Breast epithelium (tissue), 4 donors: ENCODE data around the gene LYSMD3. TPM values are rescaled to one million over a fixed set of nuclear protein-coding genes. Genes with fewer than 3 reads are reported as not detected.

Experiments
- DNase-seq, 2 donors: peaks; one replicate each; pipeline ENCODE4 v3.0.0-alpha.2; 2019; ENCODE audit warnings: low spot score in 2 of 2
- H3K27ac ChIP-seq, 2 donors: fragments of 200-600 bp; sonication (generic) in 1 of 2; one replicate each; pipeline ENCODE4 v1.5.1; 2016 to 2019; ENCODE audit warnings: mild to moderate bottlenecking in 1 of 2
- H3K27me3 ChIP-seq, 2 donors: fragments of 200-600 bp; sonication (generic) in 1 of 2; one replicate each; pipeline versions ENCODE4 v1.5.1 to v1.6.0; 2017 to 2019; ENCODE audit warnings: control low read depth in 1 of 2, mild to moderate bottlenecking in 1 of 2
- H3K36me3 ChIP-seq: fragments of 200-600 bp; one replicate; pipeline ENCODE4 v1.5.1; 2019
- H3K4me1 ChIP-seq, 2 donors: fragments of 200-600 bp; sonication (generic); one replicate each; pipeline ENCODE4 v1.5.1; 2016 to 2019; ENCODE audit warnings: control low read depth in 1 of 2
- H3K4me3 ChIP-seq, 3 donors: fragments of 200-600 bp; sonication (generic); 1 replicate in 2 of 3; 2 replicates in 1 of 3; pipeline ENCODE4 v1.5.1; 2016 to 2019; ENCODE audit warnings: mild to moderate bottlenecking in 3 of 3, moderate library complexity in 2 of 3
- H3K9me3 ChIP-seq, 2 donors: fragments of 200-600 bp; sonication (generic) in 1 of 2; one replicate each; pipeline ENCODE4 v1.5.1; 2016 to 2019; ENCODE audit warnings: control low read depth in 1 of 2
- CTCF ChIP-seq, 3 donors: fragments of 450-650 bp; IDR thresholded peaks; one replicate each; pipeline ENCODE4 v1.5.1; 2016 to 2017; ENCODE audit warnings: antibody characterized with exemption in 3 of 3, mild to moderate bottlenecking in 3 of 3, moderate library complexity in 3 of 3
- POLR2A ChIP-seq: fragments of 450-650 bp; IDR thresholded peaks from one replicate; pipeline ENCODE4 v1.6.1; 2016; ENCODE audit warnings: antibody characterized with exemption, mild to moderate bottlenecking, moderate library complexity
- POLR2AphosphoS5 ChIP-seq, 3 donors: sonication (generic); formaldehyde crosslinking; IDR thresholded peaks; one replicate each; pipeline ENCODE4 v1.6.1; 2017; ENCODE audit warnings: antibody characterized with exemption in 3 of 3
- intact Hi-C: fragments of 100-400 bp; cut with DNase I; formaldehyde crosslinking; loops from one replicate; pipeline ENCODE4 v1.15.1; 2023; ENCODE audit warnings: low total_unique reads
- total RNA-seq, 3 donors: library from RNA; depleted of rRNA; stranded (reverse); fragments of >200 nt; gene quantifications; one replicate each; pipeline ENCODE4 v1.1.0, GENCODE V29; 2016

Gene LYSMD3
- total RNA-seq, 3 donors from 2014 or later = 11.5 to 19.3 (median 15.7) TPM

GRCh38 chr5:90494043-90494442 is 35.3 kb downstream of the LYSMD3 start:
- no peaks in the 10 kb centered on the region for H3K27me3 ChIP-seq
- no peaks in the 10 kb centered on the region for H3K4me1 ChIP-seq
- H3K9me3 ChIP-seq = no peaks in the 10 kb centered on the region
- H3K36me3 ChIP-seq = no peaks in the 10 kb centered on the region
- H3K4me3 ChIP-seq = no peak overlapping the region
- intact Hi-C loops = no loop called here
- H3K27ac ChIP-seq = no peak overlapping the region
- TF ChIP-seq POLR2AphosphoS5 (IDR thresholded peaks at IDR 0.05) (no peak), CTCF (IDR thresholded peaks at IDR 0.05) (no peak), POLR2A (no peak)
- no peak for DNase-seq

GRCh38 chr5:90488791-90489190 is 40.6 kb downstream of the LYSMD3 start:
- H3K4me3 ChIP-seq = no peak overlapping the region
- H3K36me3 ChIP-seq = no peaks in the 10 kb centered on the region
- DNase-seq = no peak
- intact Hi-C loops = no loop called here
- H3K9me3 ChIP-seq = no peaks in the 10 kb centered on the region
- no peak overlapping the region for H3K27ac ChIP-seq
- no peaks in the 10 kb centered on the region for H3K27me3 ChIP-seq
- TF ChIP-seq CTCF (IDR thresholded peaks at IDR 0.05) = no peak
- no peak for TF ChIP-seq POLR2A
- H3K4me1 ChIP-seq = no peaks in the 10 kb centered on the region

GRCh38 chr5:90484540-90484939 is 44.8 kb downstream of the LYSMD3 start:
- no peak for DNase-seq
- intact Hi-C loops = no loop called here
- Histone ChIP-seq H3K4me1 (no peaks in the 10 kb centered on the region), H3K27me3 (no peaks in the 10 kb centered on the region), H3K27ac (no peak overlapping the region), H3K4me3 (no peak overlapping the region), H3K36me3 (no peaks in the 10 kb centered on the region), H3K9me3 (no peaks in the 10 kb centered on the region)
- no peak for TF ChIP-seq CTCF (IDR thresholded peaks at IDR 0.05)
- no peak for TF ChIP-seq POLR2A
- no peak for TF ChIP-seq POLR2AphosphoS5 (IDR thresholded peaks at IDR 0.05)

- intact Hi-C loops = no loop called here
These were observed 46.2 kb downstream of the LYSMD3 start for GRCh38 chr5:90483206-90483605.

GRCh38 chr5:90480699-90481098 is 48.7 kb downstream of the LYSMD3 start:
- H3K27me3 ChIP-seq = no peaks in the 10 kb centered on the region
- no peak for DNase-seq
- TF ChIP-seq CTCF (IDR thresholded peaks at IDR 0.05) (no peak), POLR2A (no peak)

More at GRCh38 chr5:90483206-90483605, 46.2 kb downstream of the LYSMD3 start:
- Histone ChIP-seq H3K9me3 (no peaks in the 10 kb centered on the region), H3K4me3 (no peak overlapping the region), H3K27ac (no peak overlapping the region), H3K4me1 (no peaks in the 10 kb centered on the region), H3K36me3 (no peaks in the 10 kb centered on the region), H3K27me3 (no peaks in the 10 kb centered on the region)
- no peak for TF ChIP-seq POLR2AphosphoS5 (IDR thresholded peaks at IDR 0.05)
- no peak for TF ChIP-seq CTCF (IDR thresholded peaks at IDR 0.05)
- no peak for TF ChIP-seq POLR2A
- DNase-seq = no peak

More at GRCh38 chr5:90480699-90481098, 48.7 kb downstream of the LYSMD3 start:
- Histone ChIP-seq H3K4me1 (no peaks in the 10 kb centered on the region), H3K27ac (no peak overlapping the region), H3K36me3 (no peaks in the 10 kb centered on the region), H3K9me3 (no peaks in the 10 kb centered on the region), H3K4me3 (no peak overlapping the region)
- intact Hi-C loops = no loop called here
